Fibroblast of mammary gland (primary cell): Measurements from ENCODE around the gene MARK1.
"Not testable (repeated sequence)": the region's sequence is repeated elsewhere in the genome, so short reads cannot be mapped to it uniquely, and the experiment has no call there.

ENCODE experiments used
- DNase-seq: peaks from one replicate; pipeline ENCODE4 v3.0.0-alpha.2; 2010; ENCODE audit warnings: low read depth
- H3K4me3 ChIP-seq: 2 replicates; pipeline ENCODE4 v1.5.1; 2011; ENCODE audit warnings: low read depth, mild to moderate bottlenecking, low read length, moderate library complexity; ENCODE audit not compliant: control insufficient read depth
- CTCF ChIP-seq: conservative IDR thresholded peaks from 2 replicates; pipeline ENCODE4 v1.5.1; 2011; ENCODE audit warnings: low read depth, low read length, inconsistent platforms; ENCODE audit not compliant: control insufficient read depth, insufficient read depth

MARK1 gene

GRCh38 chr1:220682901-220683576, 155.1 kb downstream of the MARK1 start:
- no peak for DNase-seq
- no peak for TF ChIP-seq CTCF
- no peak overlapping the region for H3K4me3 ChIP-seq

GRCh38 chr1:220683716-220684115, 155.8 kb downstream of the MARK1 start:
- H3K4me3 ChIP-seq, DNase-seq: not testable (repeated sequence)

GRCh38 chr1:220684890-220685289, 157.0 kb downstream of the MARK1 start:
- no peak overlapping the region for H3K4me3 ChIP-seq
- no peak for TF ChIP-seq CTCF
- no peak for DNase-seq

GRCh38 chr1:220685879-220686278, 157.9 kb downstream of the MARK1 start:
- DNase-seq, result no peak
- TF ChIP-seq CTCF, result no peak
- no peak overlapping the region for H3K4me3 ChIP-seq

GRCh38 chr1:220687809-220688208, 159.9 kb downstream of the MARK1 start:
- H3K4me3 ChIP-seq, result no peak overlapping the region
- DNase-seq, result no peak
- no peak for TF ChIP-seq CTCF

GRCh38 chr1:220689666-220690065, 161.7 kb downstream of the MARK1 start:
- H3K4me3 ChIP-seq, result peak overlapping the region; percentile 48
- no peak for DNase-seq
- TF ChIP-seq CTCF, result no peak

- H3K4me3 ChIP-seq, result peak within 1 kb of the TSS; percentile 48
- peak; percentile 54 for TF ChIP-seq CTCF
- peak; percentile 28 for DNase-seq
Observed at GRCh38 chr1:220690140-220691052, 162.5 kb downstream of the MARK1 start, which contains the start of gene C1orf115. Gene C1orf115, plus strand, starts transcription at chr1:220690363. Its CDS starts 40 bp downstream, at chr1:220690403.
